GM18508 (cell line): ENCODE results near the gene EMSY.
"Not testable (repeated sequence)": the region's sequence is repeated elsewhere in the genome, so short reads cannot be mapped to it uniquely, and the experiment has no call there.

Source experiments
- ATAC-seq: cut with Tn5 transposase; IDR thresholded peaks from one replicate; pipeline ENCODE4 v1.9.1; 2021; ENCODE audit warnings: moderate number of reproducible peaks; ENCODE audit not compliant: insufficient read depth, unreplicated experiment

The EMSY gene

GRCh38 chr11:76592025-76592914, 147.5 kb downstream of the EMSY start:
- ATAC-seq, result no peak

GRCh38 chr11:76592961-76593360, 148.1 kb downstream of the EMSY start:
- ATAC-seq, result no peak

GRCh38 chr11:76595091-76595490, 150.3 kb downstream of the EMSY start:
- not testable (repeated sequence) for ATAC-seq

- no peak for ATAC-seq
Measured at GRCh38 chr11:76596652-76597051, 151.8 kb downstream of the EMSY start.

GRCh38 chr11:76597533-76598425, 153.0 kb downstream of the EMSY start:
- no peak for ATAC-seq

GRCh38 chr11:76598426-76598839, 153.6 kb downstream of the EMSY start:
- no peak for ATAC-seq

- no peak for ATAC-seq
Measured at GRCh38 chr11:76599041-76600013, 154.5 kb downstream of the EMSY start.

- no peak for ATAC-seq
Measured at GRCh38 chr11:76600124-76600655, 155.4 kb downstream of the EMSY start.

GRCh38 chr11:76601272-76601671, 156.5 kb downstream of the EMSY start:
- ATAC-seq, result no peak

- ATAC-seq, result no peak
Measured at GRCh38 chr11:76601724-76602123, 156.9 kb downstream of the EMSY start.

- no peak for ATAC-seq
Measured at GRCh38 chr11:76602431-76602861, 157.6 kb downstream of the EMSY start.
